Measurements from ENCODE around the gene TIMP3.

DNA sequence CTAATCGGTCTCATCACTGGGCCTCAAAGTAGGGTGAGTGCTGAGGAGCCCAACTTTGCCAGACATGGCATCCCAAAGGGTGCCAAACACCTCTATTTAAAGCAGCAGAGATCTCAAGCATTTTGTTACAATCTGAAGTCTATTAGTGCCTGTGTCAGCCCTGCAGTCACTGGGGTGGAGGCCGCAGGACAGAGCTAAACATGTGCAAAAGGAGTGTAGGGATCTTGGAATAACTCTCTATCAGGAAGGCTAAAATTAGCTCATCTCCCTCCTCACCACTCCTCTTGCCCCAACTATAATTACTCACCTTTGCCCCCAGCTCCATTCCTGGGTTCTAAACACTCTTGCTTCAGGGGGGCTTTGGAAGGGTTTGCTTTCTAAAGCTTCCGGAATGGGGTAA, 87.5 kb downstream of the TIMP3 start:
- TF ChIP-seq MXI1 (conservative IDR thresholded peaks at IDR 0.05; ENCODE audit: poor library complexity, severe bottlenecking) (no peak), POLR2AphosphoS5 (IDR thresholded peaks at IDR 0.05) (no peak), RAD21 (conservative IDR thresholded peaks at IDR 0.05) (no peak)
- TF ChIP-seq, protein P1, sequence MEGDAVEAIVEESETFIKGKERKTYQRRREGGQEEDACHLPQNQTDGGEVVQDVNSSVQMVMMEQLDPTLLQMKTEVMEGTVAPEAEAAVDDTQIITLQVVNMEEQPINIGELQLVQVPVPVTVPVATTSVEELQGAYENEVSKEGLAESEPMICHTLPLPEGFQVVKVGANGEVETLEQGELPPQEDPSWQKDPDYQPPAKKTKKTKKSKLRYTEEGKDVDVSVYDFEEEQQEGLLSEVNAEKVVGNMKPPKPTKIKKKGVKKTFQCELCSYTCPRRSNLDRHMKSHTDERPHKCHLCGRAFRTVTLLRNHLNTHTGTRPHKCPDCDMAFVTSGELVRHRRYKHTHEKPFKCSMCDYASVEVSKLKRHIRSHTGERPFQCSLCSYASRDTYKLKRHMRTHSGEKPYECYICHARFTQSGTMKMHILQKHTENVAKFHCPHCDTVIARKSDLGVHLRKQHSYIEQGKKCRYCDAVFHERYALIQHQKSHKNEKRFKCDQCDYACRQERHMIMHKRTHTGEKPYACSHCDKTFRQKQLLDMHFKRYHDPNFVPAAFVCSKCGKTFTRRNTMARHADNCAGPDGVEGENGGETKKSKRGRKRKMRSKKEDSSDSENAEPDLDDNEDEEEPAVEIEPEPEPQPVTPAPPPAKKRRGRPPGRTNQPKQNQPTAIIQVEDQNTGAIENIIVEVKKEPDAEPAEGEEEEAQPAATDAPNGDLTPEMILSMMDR (IDR thresholded peaks at IDR 0.05; ENCODE audit: poor library complexity, severe bottlenecking) = no peak
